Measurements from ENCODE around the gene SAMM50. TPM values are rescaled to one million over a fixed set of nuclear protein-coding genes. Genes with fewer than 3 reads are reported as not detected.

SAMM50 gene
- total and polyA plus RNA-seq, 10 of the 15 experiments (the other 5 are each of a cell fraction or from before 2014, with no cell fraction given), result 38.2 to 126 (median 62.4) TPM

GRCh38 chr22:43911351-43911750 lies 43.9 kb upstream of the SAMM50 start:
- H3K9ac ChIP-seq (ENCODE audit: control insufficient read depth, insufficient read depth, low read length), result no peak overlapping the region
- in situ Hi-C loops (cut with MboI) (no loop called here), intact Hi-C loops (cut with micrococcal nuclease; ENCODE audit: unreplicated experiment) (no loop called here)
- RAD21 ChIA-PET (ENCODE audit: unreplicated experiment), result no interaction called here
- FAIRE-seq, result no peak
- SMC1A ChIA-PET (ENCODE audit: uncharacterized antibody, unreplicated experiment), result no interaction called here
- no TSS peak for BruUV-seq (replicated peaks)
- WGBS (ENCODE audit: insufficient coverage, insufficient replicate concordance, low lambda C conversion rate, missing lambda C conversion rate), result 0% methylated on average over 4 of the region's 4 CpGs
- no peaks in the 10 kb centered on the region for H3K79me2 ChIP-seq (ENCODE audit: control insufficient read depth, insufficient read depth, low read length)
- ATAC-seq, result no peak
- H3K9me3 ChIP-seq (replicated peaks; ENCODE audit: control insufficient read depth, insufficient read depth, low read length), result no peaks in the 10 kb centered on the region
- H3K27me3 ChIP-seq (replicated peaks in 1 of 2; ENCODE audit: control insufficient read depth in 2 of 2, insufficient read depth in 2 of 2, low read length in 1 of 2), result peaks cover 0 to 6% of the 10 kb centered on the region in 2 experiments; a peak in 2 of 4 replicates
- H2AFZ ChIP-seq (ENCODE audit: control insufficient read depth, low read depth, low read length), result no peak overlapping the region
- no peaks in the 10 kb centered on the region for H3K4me1 ChIP-seq (ENCODE audit: control insufficient read depth, insufficient read depth, low read length)
- TF ChIP-seq RFX5 (IDR thresholded peaks at IDR 0.05; ENCODE audit: low read depth, low read length), result no peak
- TF ChIP-seq IRF4 (IDR thresholded peaks at IDR 0.05; ENCODE audit: low read depth, low read length), result no peak
- no peak for TF ChIP-seq ZZZ3 (IDR thresholded peaks at IDR 0.05; ENCODE audit: control insufficient read depth, insufficient read length, low read depth)
- TF ChIP-seq EGR1 (IDR thresholded peaks at IDR 0.05; ENCODE audit: borderline replicate concordance in 1 of 2, low read depth in 2 of 2, low read length in 2 of 2), result no peak
- TF ChIP-seq ASH2L (IDR thresholded peaks at IDR 0.05; ENCODE audit: borderline replicate concordance, low read depth), result no peak
- TF ChIP-seq ATF3 (IDR thresholded peaks at IDR 0.05; ENCODE audit: borderline replicate concordance, extremely low read depth, low read depth, low read length), result no peak
- no peak for TF ChIP-seq ZBTB11 (CRISPR knock-in tag; IDR thresholded peaks at IDR 0.05)
- no peak for TF ChIP-seq SIN3A (IDR thresholded peaks at IDR 0.05; ENCODE audit: low read depth, low read length)
- no peak for TF ChIP-seq HDAC6 (IDR thresholded peaks at IDR 0.05; ENCODE audit: unreplicated experiment)
- TF ChIP-seq YY1 (IDR thresholded peaks at IDR 0.05; ENCODE audit: low read depth, low read length), result no peak
- no peak for TF ChIP-seq NRF1 (conservative IDR thresholded peaks at IDR 0.05; ENCODE audit: low read depth, low read length)
- no peak for TF ChIP-seq DPF2 (IDR thresholded peaks at IDR 0.05)
- H3K36me3 ChIP-seq (ENCODE audit: control insufficient read depth in 2 of 2, insufficient read depth in 2 of 2, low read length in 1 of 2), result no peaks in the 10 kb centered on the region
- no peak overlapping the region for H3K4me2 ChIP-seq (ENCODE audit: control insufficient read depth, insufficient read depth)
- POLR2A ChIA-PET, result no interaction called here
- H3K4me3 ChIP-seq, result no peak overlapping the region
- no peak overlapping the region for H3K27ac ChIP-seq (ENCODE audit: control insufficient read depth, insufficient read depth)
- no peaks in the 10 kb centered on the region for H4K20me1 ChIP-seq (ENCODE audit: control insufficient read depth, insufficient read depth)
- CTCF ChIA-PET, result no interaction called here
- no peak for DNase-seq (ENCODE audit: low read depth, low spot score)

All from GM12878 (cell line).